MM.1S (cell line): ENCODE results near the gene ZEB2.

Source experiments
- EZH2phosphoT487 ChIP-seq: fragments of 300-600 bp; sonication (generic); IDR thresholded peaks from 2 replicates; pipeline ENCODE4 v1.6.1; 2018; ENCODE audit warnings: antibody characterized with exemption, low read length
- TF ChIP-seq, protein P1 (sequence below): fragments of 300-600 bp; sonication (generic); IDR thresholded peaks from 2 replicates; pipeline ENCODE4 v1.5.1; 2016; ENCODE audit warnings: antibody characterized with exemption, low read length, mixed read lengths

DNA sequence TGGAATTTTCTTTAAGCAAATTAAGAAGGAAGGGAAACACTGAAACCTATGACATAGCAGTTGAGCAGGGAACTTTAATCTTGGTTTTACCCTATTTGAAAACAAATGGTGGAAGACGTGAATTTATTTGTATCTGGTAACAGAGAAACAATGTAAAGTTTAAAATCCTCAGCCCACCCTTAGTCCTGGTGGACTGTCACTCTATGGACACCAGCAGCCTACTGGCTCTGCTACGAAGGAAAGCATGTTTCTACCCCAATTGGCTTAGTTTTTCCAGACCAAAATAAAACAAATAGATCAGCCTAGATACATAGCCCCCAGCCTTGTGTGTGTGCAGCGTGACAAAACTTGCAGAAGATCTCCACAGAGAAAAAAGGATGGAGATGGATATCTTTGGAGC is 7.4 kb downstream of the ZEB2 start:
- TF ChIP-seq, protein P1, sequence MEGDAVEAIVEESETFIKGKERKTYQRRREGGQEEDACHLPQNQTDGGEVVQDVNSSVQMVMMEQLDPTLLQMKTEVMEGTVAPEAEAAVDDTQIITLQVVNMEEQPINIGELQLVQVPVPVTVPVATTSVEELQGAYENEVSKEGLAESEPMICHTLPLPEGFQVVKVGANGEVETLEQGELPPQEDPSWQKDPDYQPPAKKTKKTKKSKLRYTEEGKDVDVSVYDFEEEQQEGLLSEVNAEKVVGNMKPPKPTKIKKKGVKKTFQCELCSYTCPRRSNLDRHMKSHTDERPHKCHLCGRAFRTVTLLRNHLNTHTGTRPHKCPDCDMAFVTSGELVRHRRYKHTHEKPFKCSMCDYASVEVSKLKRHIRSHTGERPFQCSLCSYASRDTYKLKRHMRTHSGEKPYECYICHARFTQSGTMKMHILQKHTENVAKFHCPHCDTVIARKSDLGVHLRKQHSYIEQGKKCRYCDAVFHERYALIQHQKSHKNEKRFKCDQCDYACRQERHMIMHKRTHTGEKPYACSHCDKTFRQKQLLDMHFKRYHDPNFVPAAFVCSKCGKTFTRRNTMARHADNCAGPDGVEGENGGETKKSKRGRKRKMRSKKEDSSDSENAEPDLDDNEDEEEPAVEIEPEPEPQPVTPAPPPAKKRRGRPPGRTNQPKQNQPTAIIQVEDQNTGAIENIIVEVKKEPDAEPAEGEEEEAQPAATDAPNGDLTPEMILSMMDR: no peak
- TF ChIP-seq EZH2phosphoT487: no peak
